ENCODE measurements around the gene TSPAN7.

Gene TSPAN7

GRCh38 chrX:38718311-38718710, 157.0 kb downstream of the TSPAN7 start:
- Mint-ChIP-seq H3K27ac (no peak overlapping the region), H3K36me3 (ENCODE audit: low read depth) (no peaks in the 10 kb centered on the region), H3K9me3 (no peaks in the 10 kb centered on the region), H3K4me3 (no peak overlapping the region), H3K4me1 (ENCODE audit: low read depth) (peaks cover 3% of the 10 kb centered on the region), H3K27me3 (ENCODE audit: low read depth) (no peaks in the 10 kb centered on the region)

GRCh38 chrX:38726612-38727011, 165.3 kb downstream of the TSPAN7 start:
- Mint-ChIP-seq H3K27me3 (ENCODE audit: low read depth) (no peaks in the 10 kb centered on the region), H3K9me3 (no peaks in the 10 kb centered on the region), H3K36me3 (ENCODE audit: low read depth) (no peaks in the 10 kb centered on the region), H3K4me3 (no peak overlapping the region), H3K27ac (no peak overlapping the region), H3K4me1 (ENCODE audit: low read depth) (peaks cover under 1% of the 10 kb centered on the region)

- H3K4me3 Mint-ChIP-seq, result no peak overlapping the region
- no peaks in the 10 kb centered on the region for H3K4me1 Mint-ChIP-seq (ENCODE audit: low read depth)
- H3K9me3 Mint-ChIP-seq, result no peaks in the 10 kb centered on the region
- no peak overlapping the region for H3K27ac Mint-ChIP-seq
- no peaks in the 10 kb centered on the region for H3K36me3 Mint-ChIP-seq (ENCODE audit: low read depth)
- no peaks in the 10 kb centered on the region for H3K27me3 Mint-ChIP-seq (ENCODE audit: low read depth)
Observed at GRCh38 chrX:38727668-38728067, 166.3 kb downstream of the TSPAN7 start.

GRCh38 chrX:38732866-38733265, 171.5 kb downstream of the TSPAN7 start:
- no peaks in the 10 kb centered on the region for H3K4me1 Mint-ChIP-seq (ENCODE audit: low read depth)
- H3K36me3 Mint-ChIP-seq (ENCODE audit: low read depth), result no peaks in the 10 kb centered on the region
- no peak overlapping the region for H3K4me3 Mint-ChIP-seq
- H3K27ac Mint-ChIP-seq, result no peak overlapping the region
- no peaks in the 10 kb centered on the region for H3K9me3 Mint-ChIP-seq
- no peaks in the 10 kb centered on the region for H3K27me3 Mint-ChIP-seq (ENCODE audit: low read depth)

All from T-helper 1 cell treated with Interleukin-12 subunit alpha and Interleukin-12 subunit beta and Interleukin-4 antibody, amounts not matched to agents 30 μg/mL and 1 μg/mL, for 36 hours (primary cell).